ENCODE data around the gene RNASE9.

DNA sequence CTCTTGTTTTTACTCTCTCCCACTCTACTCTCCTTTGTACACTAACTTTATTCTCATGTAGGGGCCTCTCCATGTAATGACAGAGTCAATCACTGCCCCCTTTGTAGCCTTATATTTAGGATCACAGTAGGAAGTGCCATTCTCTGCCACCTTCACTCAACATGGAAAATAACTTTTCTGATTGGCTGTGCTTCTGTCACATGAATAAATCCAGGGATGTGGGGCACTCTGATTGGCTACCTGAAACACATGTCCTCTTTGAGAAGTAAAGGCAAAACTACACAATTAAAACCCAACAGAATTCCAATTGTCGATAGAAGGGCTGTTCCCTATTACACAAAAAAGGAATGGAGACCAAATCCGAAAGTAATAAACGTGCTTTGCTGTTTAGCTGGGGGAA lies at the start of gene RNASE9:
- TF ChIP-seq POLR2A (IDR thresholded peaks at IDR 0.05; ENCODE audit: low read depth, low read length) (no peak), BHLHE40 (IDR thresholded peaks at IDR 0.05; ENCODE audit: low read depth, low read length) (no peak), MAZ (IDR thresholded peaks at IDR 0.05; ENCODE audit: borderline replicate concordance, low read depth, low read length) (no peak), CHD1 (IDR thresholded peaks at IDR 0.05; ENCODE audit: low read depth, low read length) (no peak), SMC3 (IDR thresholded peaks at IDR 0.05; ENCODE audit: low read depth, low read length) (no peak), MAFK (IDR thresholded peaks at IDR 0.05; ENCODE audit: low read depth, low read length) (no peak), RAD21 (IDR thresholded peaks at IDR 0.05; ENCODE audit: low read length) (no peak), RFX5 (IDR thresholded peaks at IDR 0.05; ENCODE audit: low read depth, low read length) (no peak), USF2 (IDR thresholded peaks at IDR 0.05; ENCODE audit: low read depth, low read length) (no peak), ELK1 (IDR thresholded peaks at IDR 0.05; ENCODE audit: borderline replicate concordance, low read depth, low read length) (no peak)
- TF ChIP-seq, protein P1, sequence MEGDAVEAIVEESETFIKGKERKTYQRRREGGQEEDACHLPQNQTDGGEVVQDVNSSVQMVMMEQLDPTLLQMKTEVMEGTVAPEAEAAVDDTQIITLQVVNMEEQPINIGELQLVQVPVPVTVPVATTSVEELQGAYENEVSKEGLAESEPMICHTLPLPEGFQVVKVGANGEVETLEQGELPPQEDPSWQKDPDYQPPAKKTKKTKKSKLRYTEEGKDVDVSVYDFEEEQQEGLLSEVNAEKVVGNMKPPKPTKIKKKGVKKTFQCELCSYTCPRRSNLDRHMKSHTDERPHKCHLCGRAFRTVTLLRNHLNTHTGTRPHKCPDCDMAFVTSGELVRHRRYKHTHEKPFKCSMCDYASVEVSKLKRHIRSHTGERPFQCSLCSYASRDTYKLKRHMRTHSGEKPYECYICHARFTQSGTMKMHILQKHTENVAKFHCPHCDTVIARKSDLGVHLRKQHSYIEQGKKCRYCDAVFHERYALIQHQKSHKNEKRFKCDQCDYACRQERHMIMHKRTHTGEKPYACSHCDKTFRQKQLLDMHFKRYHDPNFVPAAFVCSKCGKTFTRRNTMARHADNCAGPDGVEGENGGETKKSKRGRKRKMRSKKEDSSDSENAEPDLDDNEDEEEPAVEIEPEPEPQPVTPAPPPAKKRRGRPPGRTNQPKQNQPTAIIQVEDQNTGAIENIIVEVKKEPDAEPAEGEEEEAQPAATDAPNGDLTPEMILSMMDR (conservative IDR thresholded peaks at IDR 0.05; ENCODE audit: low read depth, low read length), result no peak
